HCT116 (cell line): ENCODE measurements around the gene CRELD2. TPM values are rescaled to one million over a fixed set of nuclear protein-coding genes. Genes with fewer than 3 reads are reported as not detected.

Source experiments
- ATAC-seq: fragments of 200-7000 bp; cut with Tn5 transposase; 2 replicates; pipeline ENCODE4 v1.9.1; 2020; ENCODE audit warnings: mild to moderate bottlenecking, moderate library complexity
- BruUV-seq: library from RNA; stranded (reverse); fragments of 400-500 nt; replicated peaks from 2 replicates; lab custom pipeline; 2021; lab: Mats Ljungman, UMichigan
- CTCF ChIA-PET: fragments of 300-600 bp; sonication (Branson Sonifier 250); formaldehyde crosslinking; loops from one replicate; lab custom pipeline; 2021; ENCODE audit warnings: antibody characterized with exemption; lab: Charles Lee
- POLR2A ChIA-PET: fragments of 300-600, 350-600 bp; sonication (Branson Sonifier 250); formaldehyde crosslinking; loops from one replicate; lab custom pipeline; 2021; ENCODE audit warnings: antibody characterized with exemption; lab: Charles Lee
- RAD21 ChIA-PET, 2 experiments: fragments of 300-600 bp; sonication (Branson Sonifier 250); formaldehyde crosslinking; loops; one replicate each; lab custom pipeline; 2023; ENCODE audit warnings: low total read pairs in 2 of 2; ENCODE audit not compliant: uncharacterized antibody in 2 of 2, unreplicated experiment in 2 of 2, low non-redundant PET in 1 of 2; lab: Charles Lee
- DNase-seq: peaks from one replicate; pipeline ENCODE4 v3.0.0-alpha.2; 2010; ENCODE audit warnings: low read depth, low spot score
- H2AFZ ChIP-seq: fragments of 200-600 bp; shearing (Covaris generic), sonication (generic); 2 replicates; pipeline ENCODE4 v1.6.1; 2017; ENCODE audit warnings: low read depth, mixed run types, mixed read lengths, antibody characterized with exemption, low read length; ENCODE audit not compliant: poor library complexity, severe bottlenecking
- H3K27ac ChIP-seq: 2 replicates; pipeline ENCODE4 v1.5.1; 2012; ENCODE audit warnings: low read depth, low read length
- H3K27me3 ChIP-seq: fragments of 200-600 bp; sonication (generic); 2 replicates; pipeline ENCODE4 v1.6.1; 2016; ENCODE audit warnings: mixed run types, low read length, mixed read lengths; ENCODE audit not compliant: insufficient read depth
- H3K36me3 ChIP-seq, 2 experiments: fragments of 200-500 bp in 1 of 2; fragments of 200-600 bp in 1 of 2; sonication (Bioruptor generic) in 1 of 2; sonication (generic) in 1 of 2; 2 replicates each; pipeline versions ENCODE4 v1.5.1 to v1.6.1; 2014 to 2016; ENCODE audit warnings: low read length in 2 of 2, inconsistent platforms in 1 of 2, mixed read lengths in 1 of 2, mixed run types in 1 of 2; ENCODE audit not compliant: insufficient read depth in 2 of 2, control insufficient read depth in 1 of 2
- H3K4me1 ChIP-seq, 2 experiments: fragments of 200-600 bp in 1 of 2; sonication (generic) in 1 of 2; 2 replicates each; pipeline versions ENCODE4 v1.5.1 to v1.6.1; 2012 to 2017; ENCODE audit warnings: low read length in 2 of 2, inconsistent platforms in 1 of 2, mild to moderate bottlenecking in 1 of 2, mixed read lengths in 1 of 2, mixed run types in 1 of 2, moderate library complexity in 1 of 2; ENCODE audit not compliant: insufficient read depth in 2 of 2, control insufficient read depth in 1 of 2
- H3K4me2 ChIP-seq: fragments of 200-600 bp; sonication (generic); 2 replicates; pipeline ENCODE4 v1.6.1; 2017; ENCODE audit warnings: mixed run types, low read length, mixed read lengths
- H3K4me3 ChIP-seq, 2 experiments: fragments of 200-600 bp in 1 of 2; sonication (generic) in 1 of 2; replicated peaks in 1 of 2; 2 replicates each; pipeline ENCODE4 v1.5.1; 2011 to 2016; ENCODE audit warnings: low read length in 2 of 2, control low read depth in 1 of 2, low read depth in 1 of 2, mild to moderate bottlenecking in 1 of 2, mixed read lengths in 1 of 2, mixed run types in 1 of 2
- H3K79me2 ChIP-seq: fragments of 200-600 bp; sonication (generic); 2 replicates; pipeline ENCODE4 v1.6.1; 2017; ENCODE audit warnings: mild to moderate bottlenecking, mixed run types, low read length, moderate library complexity, mixed read lengths; ENCODE audit not compliant: insufficient read depth
- H3K9ac ChIP-seq: fragments of 200-600 bp; sonication (generic); 2 replicates; pipeline ENCODE4 v1.6.1; 2016; ENCODE audit warnings: low read length, mixed read lengths
- H3K9me2 ChIP-seq: fragments of 200-600 bp; sonication (generic), shearing (Covaris generic); 2 replicates; pipeline ENCODE4 v1.6.1; 2017; ENCODE audit warnings: mixed run types, mild to moderate bottlenecking, moderate library complexity; ENCODE audit not compliant: insufficient read depth
- H3K9me3 ChIP-seq, 2 experiments: fragments of 200-500 bp in 1 of 2; fragments of 200-600 bp in 1 of 2; sonication (Bioruptor generic) in 1 of 2; sonication (generic) in 1 of 2; 2 replicates each; pipeline ENCODE4 v1.6.1; 2014 to 2017; ENCODE audit warnings: low read length in 2 of 2, mixed read lengths in 2 of 2, inconsistent platforms in 1 of 2, low read depth in 1 of 2, mild to moderate bottlenecking in 1 of 2, mixed run types in 1 of 2, moderate library complexity in 1 of 2; ENCODE audit not compliant: control insufficient read depth in 1 of 2, insufficient read depth in 1 of 2
- H4K20me1 ChIP-seq: fragments of 200-600 bp; sonication (generic), shearing (Covaris generic); 2 replicates; pipeline ENCODE4 v1.6.1; 2017; ENCODE audit warnings: mixed run types, mild to moderate bottlenecking, moderate library complexity; ENCODE audit not compliant: insufficient read depth
- CBX3 ChIP-seq: IDR thresholded peaks from 2 replicates; pipeline ENCODE4 v1.6.1; 2012; ENCODE audit warnings: low read depth
- CEBPB ChIP-seq: IDR thresholded peaks from 2 replicates; pipeline ENCODE4 v1.6.1; 2012; ENCODE audit warnings: low read depth
- EGR1 ChIP-seq: IDR thresholded peaks from 2 replicates; pipeline ENCODE4 v1.6.1; 2012; ENCODE audit warnings: low read depth
- EZH2phosphoT487 ChIP-seq: fragments of 200-600 bp; IDR thresholded peaks from 2 replicates; pipeline ENCODE4 v1.6.1; 2018; ENCODE audit warnings: antibody characterized with exemption, borderline replicate concordance
- POLR2A ChIP-seq: IDR thresholded peaks from 2 replicates; pipeline ENCODE4 v1.7.0; 2011; ENCODE audit warnings: borderline replicate concordance; ENCODE audit not compliant: insufficient read depth, insufficient read length; ENCODE audit errors: extremely low read depth
- SIN3A ChIP-seq: IDR thresholded peaks from 2 replicates; pipeline ENCODE4 v1.6.1; 2012; ENCODE audit warnings: low read depth
- SP1 ChIP-seq: IDR thresholded peaks from 2 replicates; pipeline ENCODE4 v1.6.1; 2012; ENCODE audit warnings: low read depth
- SRF ChIP-seq: IDR thresholded peaks from 2 replicates; pipeline ENCODE4 v1.6.1; 2012; ENCODE audit warnings: low read depth
- TCF7L2 ChIP-seq: IDR thresholded peaks from 2 replicates; pipeline ENCODE4 v1.7.0; 2011; ENCODE audit warnings: borderline replicate concordance, inconsistent platforms; ENCODE audit not compliant: insufficient read depth, insufficient read length; ENCODE audit errors: extremely low read depth
- YY1 ChIP-seq: IDR thresholded peaks from 2 replicates; pipeline ENCODE4 v1.6.1; 2011; ENCODE audit warnings: low read length, low read depth, moderate library complexity, mild to moderate bottlenecking; ENCODE audit not compliant: insufficient replicate concordance; ENCODE audit errors: extremely low read depth
- ZFX ChIP-seq: fragments of 450-650 bp; IDR thresholded peaks from 2 replicates; pipeline ENCODE4 v1.6.1; 2017
- intact Hi-C: fragments of 100-400 bp; cut with micrococcal nuclease; formaldehyde crosslinking; loops from 2 replicates; pipeline ENCODE4 v1.10.0; 2022
- total RNA-seq: library from RNA; stranded (reverse); gene quantifications from one replicate; pipeline ENCODE4 v1.2.1, GENCODE V29; 2021; ENCODE audit not compliant: unreplicated experiment
- TF ChIP-seq, protein P1 (sequence below): IDR thresholded peaks from 2 replicates; pipeline ENCODE4 v1.6.1; 2012
- TF ChIP-seq, protein P2 (sequence below): IDR thresholded peaks from 2 replicates; pipeline ENCODE4 v1.6.1; 2012; ENCODE audit warnings: low read depth

Gene CRELD2
- total RNA-seq, 1 experiment from 2014 or later, result 45.8 TPM

DNA sequence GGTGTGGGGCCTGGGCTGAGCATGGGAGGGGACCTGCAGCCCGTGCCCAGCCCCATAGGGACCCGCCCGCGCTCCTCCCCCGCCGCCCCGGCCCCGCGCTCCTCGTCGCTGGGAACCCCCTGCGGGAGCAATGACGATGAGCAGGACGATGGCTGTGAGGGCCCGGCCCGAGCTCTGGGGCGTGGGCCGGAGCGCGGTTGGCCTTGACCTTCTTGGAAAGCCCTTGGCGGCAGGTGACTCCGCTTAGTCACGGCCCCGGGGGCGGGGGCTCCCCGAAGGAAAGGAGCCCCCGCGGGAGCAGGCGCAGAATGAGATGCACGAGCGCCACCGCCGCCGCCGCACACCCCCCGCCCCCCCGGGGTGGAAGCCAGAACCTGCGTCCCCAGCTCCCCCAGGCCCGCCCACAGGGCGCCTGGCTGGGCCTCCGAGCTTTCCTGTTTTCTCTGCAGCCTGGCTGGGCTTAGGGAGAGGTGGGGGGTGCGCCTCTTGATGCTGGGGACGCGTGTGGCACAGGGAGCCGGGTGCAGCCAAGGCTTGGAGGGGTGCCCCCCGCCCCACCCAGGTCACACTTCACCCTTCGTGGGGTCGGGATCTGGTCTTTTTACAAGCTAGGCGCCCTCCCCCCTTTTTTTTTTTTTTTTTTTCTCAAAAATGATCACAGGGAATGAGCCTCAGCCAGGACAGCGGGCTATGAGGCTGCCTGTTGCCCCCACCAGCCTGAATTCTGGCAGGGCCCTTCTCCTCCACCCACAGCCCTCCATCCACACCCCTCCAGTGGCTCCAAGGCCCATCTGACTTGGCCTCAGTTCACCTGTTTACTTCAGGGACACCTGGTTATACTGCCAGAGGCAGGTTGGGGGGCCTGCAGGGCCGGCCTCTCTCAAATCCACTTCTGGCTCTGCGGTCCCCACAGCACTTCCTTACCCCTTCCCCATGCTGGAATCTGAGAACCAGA is 17.9 kb downstream of the CRELD2 start:
- peaks cover 27 to 42% of the 10 kb centered on the region in 2 experiments for H3K4me1 ChIP-seq
- CTCF ChIA-PET, result interaction anchor here (2.8 kb wide), 1 partner anchor 94 kb away, joined by 18 read pairs; no protein-coding TSS in a partner anchor
- TF ChIP-seq POLR2A, result no peak
- TF ChIP-seq EZH2phosphoT487, result no peak
- TF ChIP-seq, protein P1, sequence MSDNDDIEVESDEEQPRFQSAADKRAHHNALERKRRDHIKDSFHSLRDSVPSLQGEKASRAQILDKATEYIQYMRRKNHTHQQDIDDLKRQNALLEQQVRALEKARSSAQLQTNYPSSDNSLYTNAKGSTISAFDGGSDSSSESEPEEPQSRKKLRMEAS, result peak; percentile 46; the same call in 1 of the 2 replicates
- no peak for TF ChIP-seq CBX3
- no peak; the same call in 1 of the 2 replicates for TF ChIP-seq SP1
- TF ChIP-seq ZFX, result 0 out of 2 replicates have a peak, but pooled peaks have one; percentile 30
- TF ChIP-seq SRF, result no peak
- peak; percentile 41 for TF ChIP-seq TCF7L2
- peak; percentile 83 for TF ChIP-seq EGR1
- no peak for TF ChIP-seq CEBPB
- TF ChIP-seq, protein P2, sequence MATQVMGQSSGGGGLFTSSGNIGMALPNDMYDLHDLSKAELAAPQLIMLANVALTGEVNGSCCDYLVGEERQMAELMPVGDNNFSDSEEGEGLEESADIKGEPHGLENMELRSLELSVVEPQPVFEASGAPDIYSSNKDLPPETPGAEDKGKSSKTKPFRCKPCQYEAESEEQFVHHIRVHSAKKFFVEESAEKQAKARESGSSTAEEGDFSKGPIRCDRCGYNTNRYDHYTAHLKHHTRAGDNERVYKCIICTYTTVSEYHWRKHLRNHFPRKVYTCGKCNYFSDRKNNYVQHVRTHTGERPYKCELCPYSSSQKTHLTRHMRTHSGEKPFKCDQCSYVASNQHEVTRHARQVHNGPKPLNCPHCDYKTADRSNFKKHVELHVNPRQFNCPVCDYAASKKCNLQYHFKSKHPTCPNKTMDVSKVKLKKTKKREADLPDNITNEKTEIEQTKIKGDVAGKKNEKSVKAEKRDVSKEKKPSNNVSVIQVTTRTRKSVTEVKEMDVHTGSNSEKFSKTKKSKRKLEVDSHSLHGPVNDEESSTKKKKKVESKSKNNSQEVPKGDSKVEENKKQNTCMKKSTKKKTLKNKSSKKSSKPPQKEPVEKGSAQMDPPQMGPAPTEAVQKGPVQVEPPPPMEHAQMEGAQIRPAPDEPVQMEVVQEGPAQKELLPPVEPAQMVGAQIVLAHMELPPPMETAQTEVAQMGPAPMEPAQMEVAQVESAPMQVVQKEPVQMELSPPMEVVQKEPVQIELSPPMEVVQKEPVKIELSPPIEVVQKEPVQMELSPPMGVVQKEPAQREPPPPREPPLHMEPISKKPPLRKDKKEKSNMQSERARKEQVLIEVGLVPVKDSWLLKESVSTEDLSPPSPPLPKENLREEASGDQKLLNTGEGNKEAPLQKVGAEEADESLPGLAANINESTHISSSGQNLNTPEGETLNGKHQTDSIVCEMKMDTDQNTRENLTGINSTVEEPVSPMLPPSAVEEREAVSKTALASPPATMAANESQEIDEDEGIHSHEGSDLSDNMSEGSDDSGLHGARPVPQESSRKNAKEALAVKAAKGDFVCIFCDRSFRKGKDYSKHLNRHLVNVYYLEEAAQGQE, result no peak
- TF ChIP-seq SIN3A, result no peak
- no peak for TF ChIP-seq YY1
- TF ChIP-seq, all 23 proteins: peak for 4
- DNase-seq, result no peak
- intact Hi-C loops, result loop anchor here (10.0 kb wide), 1 partner anchor 269 kb away; the partner anchor contains the start of gene SELENOO
- Histone ChIP-seq H3K27ac (peak overlapping the region; percentile 75), H3K27me3 (no peaks in the 10 kb centered on the region), H2AFZ (no peak overlapping the region), H3K79me2 (no peaks in the 10 kb centered on the region), H4K20me1 (no peaks in the 10 kb centered on the region), H3K4me3 (peak overlapping the region; percentile 20 to 44), H3K36me3 (no peaks in the 10 kb centered on the region), H3K9me3 (no peaks in the 10 kb centered on the region), H3K4me2 (peak overlapping the region; percentile 83), H3K9me2 (no peaks in the 10 kb centered on the region), H3K9ac (peak overlapping the region; percentile 57)
- ATAC-seq, result peak; percentile 85
- POLR2A ChIA-PET, result interaction anchor here (0.8 to 1.0 kb wide), 3 partner anchors 23 to 94 kb away, joined by 3 to 4 read pairs (median 3); no protein-coding TSS in a partner anchor
- RAD21 ChIA-PET, result interaction anchor here in 1 of 2 experiments (0.6 to 0.8 kb wide), 2 partner anchors 23 to 95 kb away, joined by 3 to 6 read pairs; no protein-coding TSS in a partner anchor
- no TSS peak for BruUV-seq
